Activated T-helper 17 cell treated with anti-CD3 and anti-CD28 coated beads, Interleukin-2, amount 50 U/mL, for 72 hours (primary cell): ENCODE data around the gene GPATCH8. TPM values are rescaled to one million over a fixed set of nuclear protein-coding genes. Genes with fewer than 3 reads are reported as not detected.
A peak's percentile ranks its signal among the peaks of the same experiment; 100 is the strongest.
"Not testable (repeated sequence)": the region's sequence is repeated elsewhere in the genome, so short reads cannot be mapped to it uniquely, and the experiment has no call there.

Experiments used
- ATAC-seq: fragments of 150-1000 bp; cut with Tn5 transposase; replicated peaks from 2 replicates; pipeline ENCODE4 v1.10.0; 2021; ENCODE audit warnings: mild to moderate bottlenecking, moderate library complexity
- H3K27ac Mint-ChIP-seq: one replicate; pipeline ENCODE4 v1.8.0; 2022; ENCODE audit warnings: mixed read lengths
- H3K27me3 Mint-ChIP-seq: one replicate; pipeline ENCODE4 v1.8.0; 2022; ENCODE audit warnings: mixed read lengths
- H3K36me3 Mint-ChIP-seq: one replicate; pipeline ENCODE4 v1.8.0; 2022; ENCODE audit warnings: low read depth, mild to moderate bottlenecking, mixed read lengths
- H3K4me1 Mint-ChIP-seq: one replicate; pipeline ENCODE4 v1.8.0; 2022; ENCODE audit warnings: mixed read lengths
- H3K4me3 Mint-ChIP-seq: one replicate; pipeline ENCODE4 v1.8.0; 2022; ENCODE audit warnings: mild to moderate bottlenecking, mixed read lengths
- H3K9me3 Mint-ChIP-seq: one replicate; pipeline ENCODE4 v1.8.0; 2022; ENCODE audit warnings: mixed read lengths
- total RNA-seq, 2 donors: library from RNA; stranded (reverse); gene quantifications; one replicate each; pipeline ENCODE4 v1.2.3, GENCODE V29; 2022

The GPATCH8 gene
- total RNA-seq, 2 donors from 2014 or later = 40.3 to 43.7 TPM

GRCh38 chr17:44402564-44403172, 100.5 kb downstream of the GPATCH8 start:
- Mint-ChIP-seq H3K4me3 (no peak overlapping the region), H3K4me1 (peaks cover 7% of the 10 kb centered on the region), H3K27me3 (no peaks in the 10 kb centered on the region), H3K27ac (peak overlapping the region; percentile 8), H3K9me3 (no peaks in the 10 kb centered on the region), H3K36me3 (peaks cover 95% of the 10 kb centered on the region)
- peak; percentile 96 for ATAC-seq

- H3K9me3 Mint-ChIP-seq = no peaks in the 10 kb centered on the region
- no peak for ATAC-seq
- no peaks in the 10 kb centered on the region for H3K27me3 Mint-ChIP-seq
- peak overlapping the region; percentile 61 for H3K27ac Mint-ChIP-seq
- H3K4me1 Mint-ChIP-seq = peaks cover 7% of the 10 kb centered on the region
- peaks cover 85% of the 10 kb centered on the region for H3K36me3 Mint-ChIP-seq
- H3K4me3 Mint-ChIP-seq = no peak overlapping the region
Measured at GRCh38 chr17:44400226-44400847, 102.9 kb downstream of the GPATCH8 start.

- Mint-ChIP-seq H3K27ac (peak overlapping the region; percentile 53), H3K9me3 (no peaks in the 10 kb centered on the region), H3K27me3 (no peaks in the 10 kb centered on the region), H3K36me3 (peaks cover 71% of the 10 kb centered on the region), H3K4me1 (peaks cover 7% of the 10 kb centered on the region), H3K4me3 (no peak overlapping the region)
- ATAC-seq = no peak
Measured at GRCh38 chr17:44398692-44399691, 104.2 kb downstream of the GPATCH8 start.

- ATAC-seq = no peak
- peaks cover 59% of the 10 kb centered on the region for H3K36me3 Mint-ChIP-seq
- no peak overlapping the region for H3K4me3 Mint-ChIP-seq
- no peaks in the 10 kb centered on the region for H3K9me3 Mint-ChIP-seq
- peak overlapping the region; percentile 53 for H3K27ac Mint-ChIP-seq
- peaks cover 5% of the 10 kb centered on the region for H3K4me1 Mint-ChIP-seq
- no peaks in the 10 kb centered on the region for H3K27me3 Mint-ChIP-seq
Measured at GRCh38 chr17:44397479-44398440, 105.4 kb downstream of the GPATCH8 start.

- peaks cover 51% of the 10 kb centered on the region for H3K36me3 Mint-ChIP-seq
- no peaks in the 10 kb centered on the region for H3K27me3 Mint-ChIP-seq
- peak overlapping the region; percentile 53 for H3K27ac Mint-ChIP-seq
- H3K4me3 Mint-ChIP-seq = no peak overlapping the region
- H3K4me1 Mint-ChIP-seq = no peaks in the 10 kb centered on the region
- no peaks in the 10 kb centered on the region for H3K9me3 Mint-ChIP-seq
- no peak for ATAC-seq
Measured at GRCh38 chr17:44396946-44397345, 106.3 kb downstream of the GPATCH8 start.

GRCh38 chr17:44394833-44395232, 108.4 kb downstream of the GPATCH8 start:
- Mint-ChIP-seq H3K4me1 (no peaks in the 10 kb centered on the region), H3K36me3 (peaks cover 32% of the 10 kb centered on the region), H3K4me3 (no peak overlapping the region), H3K27me3 (no peaks in the 10 kb centered on the region), H3K9me3 (no peaks in the 10 kb centered on the region), H3K27ac (no peak overlapping the region)
- ATAC-seq = no peak

GRCh38 chr17:44394112-44394511, 109.1 kb downstream of the GPATCH8 start:
- not testable (repeated sequence) for H3K9me3 Mint-ChIP-seq, ATAC-seq, H3K27me3 Mint-ChIP-seq, H3K27ac Mint-ChIP-seq, H3K4me3 Mint-ChIP-seq, H3K4me1 Mint-ChIP-seq
- peaks cover 25% of the 10 kb centered on the region for H3K36me3 Mint-ChIP-seq

- no peak overlapping the region for H3K27ac Mint-ChIP-seq
- H3K4me3 Mint-ChIP-seq = no peak overlapping the region
- ATAC-seq = no peak
- no peaks in the 10 kb centered on the region for H3K36me3 Mint-ChIP-seq
- H3K9me3 Mint-ChIP-seq = peaks cover 3% of the 10 kb centered on the region
- peaks cover 4% of the 10 kb centered on the region for H3K27me3 Mint-ChIP-seq
- H3K4me1 Mint-ChIP-seq = peaks cover 11% of the 10 kb centered on the region
Measured at GRCh38 chr17:44390250-44390870, 112.8 kb downstream of the GPATCH8 start.

- no peak for ATAC-seq
Measured at GRCh38 chr17:44389723-44390202, 113.4 kb downstream of the GPATCH8 start.

GRCh38 chr17:44389281-44389680, 113.9 kb downstream of the GPATCH8 start, which contains the start of gene ITGA2B:
TSS of gene ITGA2B (minus strand) at chr17:44389649. CDS start at chr17:44389473, 176 bp downstream.
- Mint-ChIP-seq H3K27me3 (peaks cover 4% of the 10 kb centered on the region), H3K36me3 (no peaks in the 10 kb centered on the region), H3K4me1 (peaks cover 11% of the 10 kb centered on the region), H3K27ac (peak within 1 kb of the TSS; percentile 65), H3K9me3 (peaks cover 3% of the 10 kb centered on the region), H3K4me3 (no peak within 1 kb of the TSS)
- ATAC-seq = no peak

More at GRCh38 chr17:44389723-44390202, 113.4 kb downstream of the GPATCH8 start:
- peaks cover 11% of the 10 kb centered on the region for H3K4me1 Mint-ChIP-seq
- peaks cover 3% of the 10 kb centered on the region for H3K9me3 Mint-ChIP-seq
- H3K4me3 Mint-ChIP-seq = no peak overlapping the region
- H3K27ac Mint-ChIP-seq = peak overlapping the region; percentile 65
- H3K27me3 Mint-ChIP-seq = peaks cover 4% of the 10 kb centered on the region
- no peaks in the 10 kb centered on the region for H3K36me3 Mint-ChIP-seq

GRCh38 chr17:44387804-44388203, 115.4 kb downstream of the GPATCH8 start:
- Mint-ChIP-seq H3K36me3 (no peaks in the 10 kb centered on the region), H3K9me3 (peaks cover 3% of the 10 kb centered on the region), H3K4me3 (no peak overlapping the region), H3K27me3 (peaks cover 4% of the 10 kb centered on the region), H3K4me1 (peaks cover 11% of the 10 kb centered on the region), H3K27ac (no peak overlapping the region)
- ATAC-seq = no peak

- Mint-ChIP-seq H3K27me3 (peaks cover 11% of the 10 kb centered on the region), H3K9me3 (peaks cover 3% of the 10 kb centered on the region)
Measured at GRCh38 chr17:44386182-44386525, 117.1 kb downstream of the GPATCH8 start.

More at GRCh38 chr17:44386182-44386525, 117.1 kb downstream of the GPATCH8 start:
- peak overlapping the region; percentile 67 for H3K4me3 Mint-ChIP-seq
- ATAC-seq = no peak
- H3K27ac Mint-ChIP-seq = no peak overlapping the region
- H3K36me3 Mint-ChIP-seq = no peaks in the 10 kb centered on the region
- peaks cover 11% of the 10 kb centered on the region for H3K4me1 Mint-ChIP-seq
